HepG2 (cell line): ENCODE results near the gene ARL6. TPM values are rescaled to one million over a fixed set of nuclear protein-coding genes. Genes with fewer than 3 reads are reported as not detected.
A peak's percentile ranks its signal among the peaks of the same experiment; 100 is the strongest.

Source experiments
- ATF4 ChIP-seq, 2 experiments: fragments of 450-650 bp in 1 of 2; sonication (generic) in 1 of 2; formaldehyde crosslinking; IDR thresholded peaks; 2 replicates each; pipeline versions ENCODE4 v1.5.0 to v1.8.0; 2020 to 2022; ENCODE audit warnings: mild to moderate bottlenecking in 1 of 2, missing genetic modification reagents in 1 of 2
- BCL3 ChIP-seq: sonication (generic); formaldehyde crosslinking; IDR thresholded peaks from 2 replicates; pipeline ENCODE4 v1.5.1; 2020; ENCODE audit warnings: mild to moderate bottlenecking, missing genetic modification reagents, moderate library complexity
- FLYWCH1 ChIP-seq: sonication (generic); formaldehyde crosslinking; IDR thresholded peaks from 2 replicates; pipeline ENCODE4 v1.8.1; 2023; ENCODE audit warnings: mild to moderate bottlenecking, missing genetic modification reagents
- GMEB1 ChIP-seq: sonication (generic); formaldehyde crosslinking; IDR thresholded peaks from 2 replicates; pipeline ENCODE4 v1.5.1; 2020; ENCODE audit warnings: missing genetic modification reagents, mild to moderate bottlenecking, borderline replicate concordance
- GTF2F1 ChIP-seq: fragments of 150-350 bp; IDR thresholded peaks from 2 replicates; pipeline ENCODE4 v1.6.1; 2014; ENCODE audit warnings: low read length
- IRX3 ChIP-seq: sonication (generic); formaldehyde crosslinking; IDR thresholded peaks from 2 replicates; pipeline ENCODE4 v1.8.1; 2023; ENCODE audit warnings: mild to moderate bottlenecking, low read depth, missing genetic modification reagents, borderline replicate concordance
- NR2F6 ChIP-seq, 2 experiments: IDR thresholded peaks; 2 replicates each; pipeline ENCODE4 v1.6.1; 2016; ENCODE audit warnings: antibody characterized with exemption in 1 of 2, mild to moderate bottlenecking in 1 of 2
- PRDM4 ChIP-seq: sonication (generic); formaldehyde crosslinking; IDR thresholded peaks from 2 replicates; pipeline ENCODE4 v1.9.0; 2021; ENCODE audit warnings: missing genetic modification reagents, borderline replicate concordance
- REPIN1 ChIP-seq: sonication (generic); formaldehyde crosslinking; IDR thresholded peaks from 2 replicates; pipeline ENCODE4 v1.8.0; 2022; ENCODE audit warnings: missing genetic modification reagents, low read depth, mild to moderate bottlenecking, borderline replicate concordance
- RORA ChIP-seq: sonication (generic); formaldehyde crosslinking; IDR thresholded peaks from 2 replicates; pipeline ENCODE4 v1.5.0; 2020; ENCODE audit warnings: mild to moderate bottlenecking, missing genetic modification reagents, moderate library complexity
- SALL2 ChIP-seq: sonication (generic); formaldehyde crosslinking; IDR thresholded peaks from 2 replicates; pipeline ENCODE4 v1.8.1; 2023; ENCODE audit warnings: mild to moderate bottlenecking, missing genetic modification reagents, inconsistent platforms
- SMYD3 ChIP-seq: sonication (generic); formaldehyde crosslinking; IDR thresholded peaks from 2 replicates; pipeline ENCODE4 v1.8.1; 2023; ENCODE audit warnings: mild to moderate bottlenecking, missing genetic modification reagents
- SNAI1 ChIP-seq: sonication (generic); formaldehyde crosslinking; IDR thresholded peaks from 2 replicates; pipeline ENCODE4 v1.5.0; 2020; ENCODE audit warnings: mild to moderate bottlenecking, missing genetic modification reagents, borderline replicate concordance
- SSRP1 ChIP-seq: IDR thresholded peaks from 2 replicates; pipeline ENCODE4 v1.6.1; 2016; ENCODE audit warnings: control low read depth
- WIZ ChIP-seq: sonication (generic); formaldehyde crosslinking; IDR thresholded peaks from 2 replicates; pipeline ENCODE4 v1.5.1; 2020; ENCODE audit warnings: mild to moderate bottlenecking, missing genetic modification reagents
- ZMYM3 ChIP-seq: sonication (generic); formaldehyde crosslinking; IDR thresholded peaks from 2 replicates; pipeline ENCODE4 v1.5.1; 2020; ENCODE audit warnings: mild to moderate bottlenecking, missing genetic modification reagents
- ZNF180 ChIP-seq: sonication (generic); formaldehyde crosslinking; IDR thresholded peaks from 2 replicates; pipeline ENCODE4 v1.4.0; 2020; ENCODE audit warnings: low read depth, missing genetic modification reagents, borderline replicate concordance
- ZNF280D ChIP-seq: sonication (generic); formaldehyde crosslinking; IDR thresholded peaks from 2 replicates; pipeline ENCODE4 v1.5.1; 2020; ENCODE audit warnings: mild to moderate bottlenecking, missing genetic modification reagents
- ZNF431 ChIP-seq: sonication (generic); formaldehyde crosslinking; IDR thresholded peaks from 2 replicates; pipeline ENCODE4 v1.9.0; 2022; ENCODE audit warnings: missing genetic modification reagents, low read depth, mild to moderate bottlenecking, borderline replicate concordance
- ZNF496 ChIP-seq: sonication (generic); formaldehyde crosslinking; IDR thresholded peaks from 2 replicates; pipeline ENCODE4 v1.8.1; 2023; ENCODE audit warnings: mild to moderate bottlenecking, moderate library complexity, missing genetic modification reagents; ENCODE audit not compliant: insufficient replicate concordance
- ZNF510 ChIP-seq: sonication (generic); formaldehyde crosslinking; IDR thresholded peaks from 2 replicates; pipeline ENCODE4 v1.4.0; 2020; ENCODE audit warnings: low read depth, mild to moderate bottlenecking, missing genetic modification reagents
- polyA plus RNA-seq, 8 experiments: library from polyadenylated mRNA; depleted of rRNA in 3 of 8; stranded (reverse) in 7 of 8; unstranded in 1 of 8; fragments of >200 nt; fragmentation: Illumina TruSeq in 4 of 8; extraction: Trizol in 4 of 8; gene quantifications; 2 replicates each; pipeline versions ENCODE4 v1.2.1 to v1.2.3, GENCODE V29; 2011 to 2016; ENCODE audit warnings: low read depth in 4 of 8, missing spikeins in 1 of 8, mixed read lengths in 1 of 8; ENCODE audit not compliant: insufficient read depth in 1 of 8
- total RNA-seq, 5 experiments: library from RNA; depleted of rRNA; stranded (reverse); fragments of >200 nt; fragmentation: Illumina TruSeq; extraction: Trizol; gene quantifications; 2 replicates each; pipeline ENCODE4 v1.2.3, GENCODE V29; 2016; ENCODE audit warnings: low read depth in 1 of 5

Gene ARL6
- total and polyA plus RNA-seq, 2 of the 13 experiments (the other 11 are each of a cell fraction or from before 2014, with no cell fraction given): 1.3 to 3.7 TPM

- TF ChIP-seq ZNF280D (CRISPR knock-in tag): no peak
- TF ChIP-seq ZNF180 (CRISPR knock-in tag): no peak
- TF ChIP-seq SMYD3 (CRISPR knock-in tag): no peak
- no peak for TF ChIP-seq BCL3 (CRISPR knock-in tag)
- TF ChIP-seq SALL2 (CRISPR knock-in tag): no peak
- no peak for TF ChIP-seq ZNF496 (CRISPR knock-in tag)
- TF ChIP-seq NR2F6 (IDR thresholded peaks at IDR 0.05): no peak
- TF ChIP-seq NR2F6 (CRISPR knock-in tag; IDR thresholded peaks at IDR 0.05): no peak
- no peak for TF ChIP-seq RORA (CRISPR knock-in tag)
- no peak for TF ChIP-seq ATF4 (CRISPR knock-in tag; IDR thresholded peaks at IDR 0.05)
- TF ChIP-seq IRX3 (CRISPR knock-in tag): no peak
- no peak for TF ChIP-seq ZMYM3 (CRISPR knock-in tag)
- peak; percentile 57; the same call in 1 of the 2 replicates for TF ChIP-seq SNAI1 (CRISPR knock-in tag)
- TF ChIP-seq ZNF510 (CRISPR knock-in tag): no peak
- no peak for TF ChIP-seq GMEB1 (CRISPR knock-in tag)
- no peak for TF ChIP-seq GTF2F1
- 0 out of 2 replicates have a peak, but pooled peaks have one; percentile 6 for TF ChIP-seq ZNF431 (CRISPR knock-in tag)
- no peak for TF ChIP-seq FLYWCH1 (CRISPR knock-in tag)
- no peak for TF ChIP-seq WIZ (CRISPR knock-in tag)
- TF ChIP-seq PRDM4 (CRISPR knock-in tag): no peak
- TF ChIP-seq SSRP1 (CRISPR knock-in tag): no peak
- 0 out of 2 replicates have a peak, but pooled peaks have one; percentile 7 for TF ChIP-seq REPIN1
Observed at GRCh38 chr3:97822359-97822775, 57.8 kb downstream of the ARL6 start (continued).
